ENCODE measurements around the gene FBXO7.
A peak's percentile ranks its signal among the peaks of the same experiment; 100 is the strongest.
"Not testable (repeated sequence)": the region's sequence is repeated elsewhere in the genome, so short reads cannot be mapped to it uniquely, and the experiment has no call there.

Gene FBXO7

DNA sequence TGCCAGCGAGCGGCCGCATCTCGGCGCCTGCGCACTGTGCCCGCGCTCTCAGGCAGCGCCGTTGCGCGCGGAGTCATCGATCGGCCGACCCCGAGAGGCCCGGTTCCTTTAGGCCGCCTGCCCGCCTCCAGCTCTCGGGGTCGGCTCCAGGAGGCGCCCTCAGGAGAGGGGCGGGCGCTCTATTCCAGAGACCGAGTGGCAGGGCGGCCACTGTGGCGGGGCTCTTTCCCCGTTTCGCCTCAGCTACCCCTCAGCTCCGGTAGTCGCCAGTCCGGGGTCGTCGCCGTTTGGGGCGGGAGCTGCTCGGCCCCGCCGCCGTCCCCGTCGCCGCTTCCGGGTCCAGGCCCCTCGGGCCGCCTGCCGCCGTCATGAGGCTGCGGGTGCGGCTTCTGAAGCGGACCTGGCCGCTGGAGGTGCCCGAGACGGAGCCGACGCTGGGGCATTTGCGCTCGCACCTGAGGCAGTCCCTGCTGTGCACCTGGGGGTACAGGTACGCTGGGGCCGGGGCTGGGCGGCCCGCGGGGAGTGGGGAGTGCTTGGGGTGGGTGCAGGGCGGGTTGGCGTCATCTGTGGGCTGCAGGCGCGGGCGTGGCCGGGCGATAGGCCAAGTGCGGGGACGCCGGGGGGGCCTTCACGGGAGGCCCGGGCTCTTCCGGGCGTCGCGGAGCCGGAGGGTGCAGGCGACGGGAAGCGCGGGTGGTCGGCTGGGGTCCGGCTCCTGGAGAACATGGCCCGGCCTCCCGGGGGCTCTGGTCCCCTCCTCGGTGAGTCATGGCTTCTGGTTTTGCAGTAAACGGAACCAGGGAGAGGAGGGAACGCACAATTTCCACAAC lies at the start of gene FBXO7:
TSS of gene FBXO7 (plus strand) at position 177 of the 833 bp plus-strand sequence. CDS start at position 369, 192 bp downstream.
- DNase-seq (ENCODE audit: low read depth in 3 of 3), result peak; percentile 72 to 76 (median 74)

DNA sequence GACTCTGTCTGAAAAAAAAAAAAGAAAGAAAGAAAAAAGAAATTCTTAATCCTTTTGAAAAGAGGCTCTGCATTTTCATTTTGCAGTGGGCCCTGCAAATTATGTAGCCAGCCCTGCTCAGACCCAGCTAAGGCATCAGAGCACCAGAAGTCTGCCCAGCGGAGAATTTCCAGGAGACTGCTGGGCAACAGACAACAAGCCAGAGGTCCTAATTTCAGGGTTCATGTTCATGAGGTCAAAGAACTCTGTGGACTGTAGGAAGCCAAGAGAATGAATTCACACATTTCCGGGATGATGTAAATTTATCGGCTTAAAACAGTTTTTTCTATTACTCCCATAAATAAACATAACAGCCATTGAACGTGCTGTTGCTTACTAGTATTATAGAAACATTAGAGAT lies 47.7 kb upstream of the FBXO7 start:
- no peak for DNase-seq (ENCODE audit: low read depth in 3 of 3)

DNA sequence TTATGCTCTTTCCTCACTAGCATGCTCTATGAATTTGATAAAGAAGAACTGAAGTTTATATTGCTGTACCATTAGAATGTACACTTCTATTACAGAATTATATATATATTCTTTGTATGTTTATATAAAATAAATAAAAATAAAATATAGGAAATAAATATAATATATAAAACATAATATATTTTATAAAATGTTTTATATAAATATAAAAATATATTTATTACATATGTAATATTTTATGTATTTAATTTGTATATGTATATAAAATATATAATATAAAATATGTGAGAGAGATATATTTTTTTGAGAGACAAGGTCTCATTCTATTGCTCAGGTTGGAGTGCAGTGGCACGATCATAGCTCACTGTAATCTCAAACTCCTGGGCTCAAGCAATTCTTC lies 44.3 kb upstream of the FBXO7 start:
- DNase-seq (ENCODE audit: low read depth in 3 of 3), result no peak

DNA sequence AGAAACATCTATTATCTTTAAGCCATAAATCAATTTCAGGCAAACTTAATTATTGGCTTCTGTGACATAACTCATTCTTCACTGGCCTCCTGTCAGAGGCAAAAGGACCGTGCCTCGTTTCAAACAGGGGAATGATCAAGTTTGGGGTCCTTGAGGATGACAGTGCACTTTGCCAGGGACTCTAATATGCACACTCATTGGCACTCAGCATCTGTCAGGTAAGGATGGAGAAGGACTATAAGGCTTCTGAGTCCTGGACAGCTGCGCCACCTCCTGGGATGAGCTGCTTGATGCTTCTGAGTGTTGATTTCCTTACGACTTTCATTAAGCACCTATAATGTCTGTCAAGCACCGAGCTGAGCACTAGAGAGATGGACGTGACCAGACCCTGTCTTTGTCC lies 30.5 kb upstream of the FBXO7 start:
- no peak for DNase-seq (ENCODE audit: low read depth in 3 of 3)

DNA sequence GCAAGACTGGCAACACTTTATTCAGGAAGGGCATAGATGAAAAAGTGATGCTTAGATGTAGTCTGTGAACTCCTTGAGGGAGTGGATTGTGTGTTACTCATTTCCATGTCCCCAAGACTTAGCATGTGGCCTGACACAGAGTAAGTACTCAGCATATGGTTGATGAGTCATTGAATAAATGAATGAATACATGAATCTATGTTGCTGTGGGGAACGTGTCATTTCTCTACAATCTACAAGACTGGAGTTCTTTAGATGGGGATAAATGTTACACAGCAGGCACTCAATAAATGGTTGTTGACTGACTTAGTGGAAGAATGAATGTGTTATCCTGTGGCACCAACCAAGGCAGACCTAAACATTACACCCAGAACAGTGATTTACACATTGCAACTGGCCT lies 28.3 kb upstream of the FBXO7 start:
- DNase-seq (ENCODE audit: low read depth in 3 of 3), result no peak

DNA sequence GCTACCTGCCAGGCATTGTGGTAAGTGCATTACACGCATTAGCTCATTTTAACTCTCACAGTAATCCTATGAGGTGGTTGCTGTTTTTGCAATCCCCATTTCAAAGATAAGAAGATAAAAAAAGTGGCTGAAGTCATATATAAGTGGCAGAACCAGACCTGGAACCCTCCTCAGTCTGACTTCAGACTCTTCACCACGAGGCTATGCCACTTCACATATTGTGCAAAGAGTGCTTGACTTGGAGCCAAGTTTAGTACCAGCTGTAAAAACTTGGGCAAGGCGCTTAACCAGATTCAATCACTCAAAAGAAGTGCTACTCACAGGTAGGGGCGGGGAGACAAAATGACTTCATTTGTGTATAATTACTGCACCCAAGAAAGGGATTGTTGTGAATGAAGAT lies 25.6 kb upstream of the FBXO7 start:
- no peak for DNase-seq (ENCODE audit: low read depth in 3 of 3)

DNA sequence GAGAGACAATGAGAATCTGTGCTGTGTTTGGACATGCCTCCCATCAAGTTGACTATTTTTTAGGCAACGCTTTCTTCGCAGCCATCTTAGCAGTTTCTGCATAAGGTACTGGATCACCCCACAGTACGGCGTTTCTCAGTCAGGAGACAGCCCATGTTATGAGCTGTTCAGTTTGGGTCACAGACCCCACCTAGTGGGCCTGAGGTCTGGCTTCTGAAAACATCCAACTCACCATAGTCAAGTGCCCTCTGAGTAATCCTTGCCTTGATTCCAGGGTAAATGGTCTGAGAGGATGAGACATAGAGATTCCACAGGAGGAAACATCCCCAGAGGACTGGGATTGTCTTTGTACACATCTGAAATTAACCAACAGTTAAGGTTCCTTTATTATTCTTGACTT lies 17.6 kb upstream of the FBXO7 start:
- DNase-seq (ENCODE audit: low read depth in 3 of 3), result no peak

DNA sequence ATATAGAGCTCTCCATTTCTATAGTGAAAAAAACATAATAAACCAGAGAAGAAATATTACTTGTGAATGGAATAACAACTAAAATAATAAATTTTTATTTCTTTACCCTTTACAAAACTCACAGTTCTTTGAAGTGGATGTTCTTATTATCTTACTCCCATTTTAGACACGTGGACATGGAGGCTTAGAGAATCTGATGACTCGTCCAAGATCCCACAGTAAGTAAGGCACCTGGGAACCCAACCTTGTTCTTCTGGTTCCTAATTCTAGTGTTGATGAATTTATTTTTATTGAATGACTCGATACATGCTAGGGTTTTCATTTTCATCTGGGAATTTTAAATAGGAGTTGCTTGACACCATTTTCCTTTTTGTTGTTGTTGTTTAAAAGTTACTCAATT lies 12.2 kb upstream of the FBXO7 start:
- no peak for DNase-seq (ENCODE audit: low read depth in 3 of 3)

DNA sequence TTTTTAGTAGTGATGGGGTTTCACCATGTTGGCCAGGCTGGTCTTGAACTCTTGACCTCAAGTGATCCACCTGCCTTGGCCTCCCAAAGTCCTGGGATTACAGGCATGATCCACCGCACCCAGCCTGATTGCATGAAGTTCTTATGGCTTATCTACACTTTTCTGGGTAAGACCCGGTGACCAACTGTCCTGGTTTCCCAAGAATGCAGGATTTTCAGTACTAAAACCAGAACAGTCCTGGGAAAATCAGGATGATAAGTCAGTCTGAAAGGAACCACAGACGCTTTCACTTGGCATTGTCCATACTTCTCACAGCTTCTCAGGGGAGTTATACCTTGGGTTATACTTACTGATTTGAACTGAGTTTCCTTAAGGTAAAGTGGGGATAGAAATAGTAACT lies 8.9 kb upstream of the FBXO7 start:
- no peak for DNase-seq (ENCODE audit: low read depth in 3 of 3)

DNA sequence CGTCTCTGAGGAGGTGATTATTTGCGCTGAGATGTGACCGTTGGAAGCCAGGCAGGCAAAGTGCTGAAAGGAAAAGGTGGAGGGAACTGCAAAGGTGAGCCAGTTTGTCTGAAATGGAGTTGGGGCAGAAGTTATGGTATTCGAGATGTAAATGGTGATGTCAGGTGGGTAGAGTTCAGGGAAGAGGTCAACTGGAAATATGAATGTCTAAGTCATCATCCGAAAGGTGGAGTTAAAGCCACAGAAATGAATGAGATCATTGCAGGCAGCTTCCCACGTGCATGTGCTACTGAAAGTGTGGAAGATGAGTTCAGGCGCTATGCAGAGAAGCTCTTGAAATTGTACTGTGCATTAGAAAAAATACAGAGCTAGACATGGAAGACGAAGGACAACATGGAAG lies 8.1 kb upstream of the FBXO7 start:
- DNase-seq (ENCODE audit: low read depth in 3 of 3), result no peak

DNA sequence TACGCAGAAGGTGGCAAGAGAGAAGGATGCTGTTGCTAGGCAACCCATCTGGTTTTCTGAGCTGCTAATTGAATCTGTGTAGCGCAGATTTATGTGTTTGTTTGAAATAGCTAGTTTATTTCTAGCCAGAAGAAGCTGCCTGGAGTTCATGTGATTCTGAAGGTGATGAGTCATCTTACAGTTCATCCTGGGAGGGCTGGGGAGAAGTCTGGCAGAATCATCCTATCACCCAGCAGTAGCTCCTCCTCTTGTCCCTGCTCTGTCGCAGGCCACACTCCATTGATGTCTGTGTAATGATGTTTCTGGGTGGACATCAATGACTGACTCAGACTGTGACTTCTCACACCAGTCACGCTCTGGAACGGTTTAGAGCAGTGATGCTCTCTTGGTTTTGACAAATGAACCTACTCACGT lies 4.8 kb upstream of the FBXO7 start:
- no peak for DNase-seq (ENCODE audit: low read depth in 3 of 3)

DNA sequence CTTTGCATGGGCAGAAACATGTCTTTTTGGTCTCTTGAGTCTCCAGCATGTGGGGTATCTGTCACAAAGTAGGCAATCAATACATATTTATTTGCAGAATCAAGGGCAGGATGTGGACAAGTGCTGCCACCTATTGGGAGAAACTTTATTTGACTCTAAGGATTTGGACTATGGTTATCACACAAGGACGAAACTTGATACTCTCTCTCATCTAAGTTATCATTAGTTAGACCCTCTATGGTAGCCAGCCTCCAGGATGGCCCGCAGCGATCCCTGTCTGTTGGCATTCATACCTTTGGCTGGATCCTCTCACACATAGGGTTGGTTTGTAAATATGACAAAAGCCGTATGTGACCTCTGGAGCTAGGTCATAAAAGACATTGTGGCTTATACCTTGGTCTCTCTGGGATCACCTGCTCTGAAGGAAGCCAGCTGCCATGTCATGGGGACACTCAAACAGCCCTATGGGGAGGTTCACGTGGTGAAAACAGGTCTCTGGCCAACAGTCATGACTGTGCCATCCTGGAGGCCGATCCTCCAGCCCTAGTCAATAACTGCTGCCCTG lies 1.1 kb upstream of the FBXO7 start:
- DNase-seq (ENCODE audit: low read depth in 3 of 3), result no peak

DNA sequence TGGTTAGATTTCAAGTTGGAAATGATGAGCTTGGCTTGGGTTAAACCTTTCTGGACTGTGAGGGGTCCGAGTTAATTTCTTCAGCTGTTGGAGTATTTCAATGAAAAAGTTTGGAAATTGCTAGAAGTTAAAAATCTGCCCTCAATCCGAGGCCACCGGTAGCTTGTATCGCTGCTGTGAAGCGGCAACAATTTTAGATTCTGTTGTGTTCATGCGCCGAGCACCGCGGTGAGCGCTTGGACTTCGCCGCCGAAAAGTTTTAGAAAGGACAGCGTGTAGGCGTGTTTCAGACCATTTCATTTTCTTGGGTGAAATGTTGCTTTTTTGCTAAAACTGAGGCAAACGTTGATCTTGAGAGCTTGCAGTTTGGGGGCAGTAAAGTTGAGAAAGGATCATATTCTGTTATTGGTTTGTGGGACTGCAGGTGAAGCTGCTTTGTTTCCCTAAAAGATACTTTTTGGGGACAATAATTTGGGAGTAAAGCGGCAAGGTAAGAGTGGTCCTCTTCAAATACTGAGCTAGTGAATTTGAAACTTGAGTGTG lies 928 bp downstream of the FBXO7 start:
- DNase-seq (ENCODE audit: low read depth in 3 of 3), result no peak

DNA sequence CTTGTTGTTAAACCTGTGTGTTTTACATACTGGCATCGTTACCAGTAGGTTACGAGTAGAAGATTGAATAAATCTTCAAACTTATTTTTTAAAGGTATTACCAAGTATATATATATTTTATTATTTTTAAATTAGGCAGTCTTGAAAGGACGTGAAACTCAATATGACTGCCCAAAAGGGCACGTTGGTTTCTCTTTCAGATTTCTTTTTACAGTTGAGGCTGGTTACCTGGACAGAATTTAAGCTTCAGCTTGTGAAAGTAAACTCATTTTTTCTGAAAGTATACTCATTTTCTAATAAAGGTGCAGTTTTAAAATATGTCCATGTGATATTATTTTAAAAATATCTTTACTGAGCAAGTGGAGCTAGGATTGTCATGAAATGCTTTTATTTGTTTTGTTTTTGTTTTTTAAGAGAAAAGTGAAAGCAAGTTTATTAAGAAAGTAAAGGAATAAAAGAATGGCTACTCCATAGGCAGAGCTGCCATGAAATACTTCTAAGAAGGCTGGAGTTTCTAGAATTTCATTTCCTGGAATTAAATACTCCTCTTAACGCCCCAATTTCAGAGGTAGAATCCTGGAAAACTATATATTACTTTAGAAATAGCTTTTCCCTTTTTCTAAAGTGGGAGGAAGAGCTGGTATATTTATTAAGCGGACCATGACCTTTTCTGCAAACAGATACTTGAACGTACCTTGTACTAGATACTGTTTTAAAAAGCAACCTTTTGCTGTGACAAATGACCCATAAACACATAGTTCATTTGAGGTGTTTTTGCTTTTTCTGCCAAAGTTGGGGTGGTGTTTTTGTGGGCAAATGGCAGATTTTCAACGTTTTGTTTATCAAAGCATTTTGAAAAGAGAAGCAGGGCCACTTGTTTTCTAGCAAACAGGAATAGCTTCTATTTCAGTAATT lies 1.9 kb downstream of the FBXO7 start:
- DNase-seq (ENCODE audit: low read depth in 3 of 3), result no peak

DNA sequence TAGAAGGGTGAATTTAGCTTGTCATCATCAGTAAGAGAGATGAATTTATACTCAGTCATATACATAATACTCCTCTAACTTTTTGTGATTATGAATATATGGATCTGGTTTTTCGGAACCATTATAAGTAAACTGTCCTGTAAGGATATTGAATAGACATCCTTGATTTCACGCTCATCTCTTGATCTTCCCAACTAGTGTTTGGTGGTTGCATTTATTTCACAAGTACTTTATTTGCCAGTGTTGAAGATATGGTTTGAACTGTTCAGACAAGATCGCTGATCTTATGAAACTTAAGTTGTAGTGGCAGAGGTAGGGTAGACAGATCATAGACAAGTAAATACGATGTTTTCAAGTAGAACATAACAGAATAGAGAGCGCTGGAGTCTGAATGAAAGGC lies 3.0 kb downstream of the FBXO7 start:
- no peak for DNase-seq (ENCODE audit: low read depth in 3 of 3)

DNA sequence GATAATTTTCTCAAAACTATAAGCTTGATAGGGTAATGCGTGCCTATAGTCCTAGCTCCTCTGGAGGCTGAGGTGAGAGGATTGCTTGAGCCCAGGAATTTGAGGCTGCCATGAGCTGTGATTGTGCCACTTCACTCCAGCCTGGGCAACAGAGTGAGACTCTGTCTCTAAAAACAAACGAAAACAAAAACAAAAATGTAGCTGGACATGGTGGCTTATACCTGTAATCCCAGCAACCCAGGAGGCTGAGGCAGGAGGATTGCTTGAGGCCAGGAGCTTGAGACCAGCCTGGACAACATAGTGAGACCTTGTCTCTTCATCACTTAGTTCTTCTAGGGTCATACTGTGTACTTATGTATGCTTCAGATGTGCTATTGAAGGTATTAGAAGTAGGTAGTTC lies 3.9 kb downstream of the FBXO7 start:
- not testable (repeated sequence) for DNase-seq (ENCODE audit: low read depth in 3 of 3)

DNA sequence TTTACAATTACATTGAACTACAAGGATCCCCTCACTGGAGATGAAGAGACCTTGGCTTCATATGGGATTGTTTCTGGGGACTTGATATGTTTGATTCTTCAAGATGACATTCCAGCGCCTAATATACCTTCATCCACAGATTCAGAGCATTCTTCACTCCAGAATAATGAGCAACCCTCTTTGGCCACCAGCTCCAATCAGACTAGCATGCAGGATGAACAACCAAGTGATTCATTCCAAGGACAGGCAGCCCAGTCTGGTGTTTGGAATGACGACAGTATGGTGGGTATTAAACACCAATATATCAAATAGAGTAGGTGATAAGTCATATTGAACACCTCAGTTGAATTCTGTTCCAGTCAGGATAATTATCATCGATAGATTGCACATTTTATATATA lies 4.4 kb downstream of the FBXO7 start:
- no peak for DNase-seq (ENCODE audit: low read depth in 3 of 3)

DNA sequence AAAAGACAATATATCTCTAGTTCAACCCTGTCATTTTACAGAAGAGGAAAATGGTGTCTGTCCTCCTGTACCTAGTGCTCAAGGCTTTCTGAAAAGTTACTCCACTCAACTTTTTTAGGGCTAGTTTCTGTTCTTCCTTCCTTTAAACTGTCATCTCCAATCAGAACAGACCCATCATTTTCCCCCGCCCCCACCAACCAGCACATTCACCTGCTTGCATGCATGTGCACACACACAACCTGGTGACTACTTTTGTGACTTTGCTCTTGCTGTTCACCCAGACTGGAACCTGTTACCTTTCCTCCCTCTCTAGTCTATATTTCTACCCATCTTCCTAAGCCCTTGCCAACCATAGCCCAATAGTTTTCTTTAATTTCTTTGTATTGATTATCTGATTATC lies 5.6 kb downstream of the FBXO7 start:
- DNase-seq (ENCODE audit: low read depth in 3 of 3), result no peak

DNA sequence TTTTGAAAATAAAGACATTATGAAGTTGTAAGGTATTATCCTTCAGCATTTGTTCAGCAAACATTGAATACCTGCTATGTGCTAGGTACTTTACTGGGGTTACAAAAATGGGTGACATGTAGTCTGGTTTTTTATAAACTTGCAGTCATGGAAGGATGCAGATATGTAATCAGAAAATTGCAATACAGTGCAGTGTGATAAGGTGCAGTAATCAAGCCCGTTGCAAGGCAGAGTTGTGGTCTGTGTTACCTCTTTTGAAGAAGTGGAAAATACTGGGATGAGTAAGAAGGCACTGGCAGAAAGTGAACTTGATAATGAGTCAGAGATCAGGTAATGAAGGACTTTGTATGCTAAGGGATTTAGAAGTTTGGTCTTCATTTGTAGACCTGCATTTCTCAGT lies 8.1 kb downstream of the FBXO7 start:
- DNase-seq (ENCODE audit: low read depth in 3 of 3), result no peak

DNA sequence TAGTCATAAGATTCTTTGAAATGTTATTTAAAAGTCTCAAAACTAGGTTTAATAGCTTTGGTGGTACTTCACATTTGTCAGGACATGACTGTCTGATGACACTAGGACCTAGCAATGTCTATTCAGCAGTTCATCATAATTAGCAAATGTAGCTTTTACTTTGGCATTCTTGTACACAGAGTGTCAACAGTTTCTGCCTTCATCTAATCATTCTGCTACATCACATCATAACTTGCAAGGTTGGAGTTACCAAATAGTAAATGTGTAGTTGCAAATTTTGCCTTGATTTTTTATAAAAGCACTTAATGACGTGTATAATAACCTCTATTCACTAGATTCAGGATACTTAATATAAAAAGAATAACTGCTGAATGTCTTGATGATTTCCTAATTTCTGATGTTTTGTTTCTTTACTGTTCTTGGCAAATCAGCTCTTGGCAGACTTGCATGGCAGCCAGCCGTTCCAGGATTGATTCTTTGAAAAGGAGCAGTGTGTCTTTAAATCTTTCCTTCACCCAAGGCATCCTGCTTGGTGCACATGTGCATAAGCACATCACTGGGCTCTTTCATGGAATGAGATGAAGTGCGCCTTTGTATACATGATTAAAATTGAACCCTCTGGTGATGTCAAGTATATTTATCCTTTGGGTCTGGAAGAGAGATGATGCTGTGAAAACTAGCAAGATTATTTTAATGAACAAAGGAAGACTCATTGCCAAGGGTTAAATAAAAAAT lies 12.2 kb downstream of the FBXO7 start:
- no peak for DNase-seq (ENCODE audit: low read depth in 3 of 3)

DNA sequence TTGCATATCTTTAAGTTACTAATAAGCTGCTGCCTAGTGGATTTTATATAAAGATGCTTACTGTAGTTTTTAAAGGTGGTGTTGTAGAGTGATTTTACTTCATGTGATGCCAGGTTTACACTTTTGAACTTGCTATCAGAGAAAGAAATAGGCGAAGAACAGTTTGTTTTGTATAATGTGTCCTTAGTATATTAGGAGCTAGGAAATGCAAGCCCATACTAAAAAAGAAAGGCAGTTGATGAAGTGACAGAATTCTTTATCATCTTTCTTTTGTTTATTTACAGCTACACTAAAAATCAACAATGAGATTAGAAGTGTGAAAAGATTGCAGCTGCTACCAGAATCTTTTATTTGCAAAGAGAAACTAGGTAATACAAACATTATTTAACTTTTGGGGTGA lies 12.8 kb downstream of the FBXO7 start:
- no peak for DNase-seq (ENCODE audit: low read depth in 3 of 3)

DNA sequence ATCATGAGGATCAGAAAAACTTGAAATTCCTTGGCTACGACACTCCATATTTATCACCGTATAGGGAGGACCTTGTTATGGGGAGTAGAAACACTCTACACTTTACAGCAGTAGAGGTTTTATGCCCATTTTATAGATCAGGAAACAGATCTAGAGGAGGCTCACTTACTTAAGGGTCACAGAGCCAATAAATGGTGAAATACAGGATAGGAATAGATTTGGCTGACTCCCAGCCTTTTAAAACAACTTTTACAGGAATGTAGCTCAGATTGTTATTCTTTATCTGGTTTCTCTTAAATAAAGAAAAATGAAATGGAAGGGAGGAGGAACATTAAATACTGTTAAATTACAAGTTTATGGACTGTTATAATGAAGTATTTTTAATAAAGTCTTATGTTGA lies 14.8 kb downstream of the FBXO7 start:
- no peak for DNase-seq (ENCODE audit: low read depth in 3 of 3)

All from stimulated activated CD4-positive, alpha-beta T cell treated with anti-CD3 and anti-CD28 coated beads, TNF-alpha, amount 100 ng/mL, for 4 hours (primary cell).